Stimulated activated CD8-positive, alpha-beta memory T cell treated with anti-CD3 and anti-CD28 coated beads, Interleukin-2, amount 100 ng/mL, for 1 hour (primary cell): ENCODE results near the gene TXNDC9.
"Not testable (repeated sequence)": the region's sequence is repeated elsewhere in the genome, so short reads cannot be mapped to it uniquely, and the experiment has no call there.

ENCODE experiments used
- DNase-seq, 2 donors: peaks; one replicate each; pipeline ENCODE4 v3.0.0-alpha.2; 2020; ENCODE audit warnings: low read depth in 2 of 2

TXNDC9 gene

GRCh38 chr2:99325384-99325783 is 10.7 kb downstream of the TXNDC9 start:
- DNase-seq = no peak

- DNase-seq = not testable (repeated sequence)
Observed at GRCh38 chr2:99317873-99318200, 18.3 kb downstream of the TXNDC9 start.

DNA sequence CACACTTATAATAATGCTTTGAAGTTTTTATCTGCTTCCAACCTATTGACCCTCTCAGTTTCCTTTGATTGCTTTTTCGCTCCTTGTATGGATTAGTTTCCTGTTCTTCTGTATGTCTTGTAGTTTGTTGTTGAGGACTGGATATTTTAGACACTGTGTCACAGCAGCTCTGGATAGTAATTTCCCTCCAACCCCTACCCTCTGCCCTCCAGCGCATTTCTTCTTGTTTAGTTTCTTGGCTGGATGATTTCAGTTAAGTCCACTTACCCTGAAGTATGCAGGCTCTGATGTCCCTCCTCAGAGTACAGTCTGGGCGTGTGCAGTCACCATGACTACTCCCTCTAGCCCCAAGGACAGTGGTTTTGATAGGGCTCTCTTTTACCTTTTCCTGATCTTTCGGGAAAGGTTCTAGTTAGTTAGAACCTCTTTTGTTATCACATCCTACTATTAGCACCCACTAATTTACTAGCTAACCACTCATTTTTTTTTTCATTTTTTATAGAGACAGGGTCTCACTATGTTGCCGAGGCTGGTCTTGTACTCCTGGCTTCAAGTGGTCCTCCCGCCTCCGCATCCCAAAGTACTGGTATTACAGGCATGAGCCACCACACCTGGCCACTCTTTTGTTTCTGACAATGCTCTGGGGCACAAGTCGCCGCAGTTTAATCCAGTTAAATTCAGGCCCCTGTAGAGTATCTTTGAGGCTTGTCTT is 18.8 kb downstream of the TXNDC9 start:
- DNase-seq = no peak

- not testable (repeated sequence) for DNase-seq
Observed at GRCh38 chr2:99301097-99301496, 35.0 kb downstream of the TXNDC9 start, which contains the start of gene LYG1. Gene LYG1, minus strand, starts transcription at chr2:99301197. Its CDS starts 5,527 bp downstream, at chr2:99295670.

DNA sequence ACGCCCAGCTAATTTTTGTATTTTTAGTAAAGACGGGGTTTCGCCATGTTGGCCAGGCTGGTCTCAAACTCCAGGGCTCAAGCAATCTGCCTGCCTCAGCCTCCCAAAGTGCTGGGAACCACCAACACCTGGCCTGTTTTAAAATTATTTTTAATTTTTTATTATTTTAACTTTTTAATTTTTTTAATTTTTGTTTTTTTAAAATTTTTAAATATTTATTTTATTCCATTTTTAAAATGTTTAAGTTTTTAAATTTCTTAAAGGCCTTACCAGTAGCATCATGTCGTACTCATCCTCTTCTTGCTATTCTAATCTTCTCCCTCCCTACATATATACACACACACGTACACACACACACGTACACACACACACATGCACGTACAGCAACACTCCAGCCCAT is 36.6 kb downstream of the TXNDC9 start:
- no peak for DNase-seq

DNA sequence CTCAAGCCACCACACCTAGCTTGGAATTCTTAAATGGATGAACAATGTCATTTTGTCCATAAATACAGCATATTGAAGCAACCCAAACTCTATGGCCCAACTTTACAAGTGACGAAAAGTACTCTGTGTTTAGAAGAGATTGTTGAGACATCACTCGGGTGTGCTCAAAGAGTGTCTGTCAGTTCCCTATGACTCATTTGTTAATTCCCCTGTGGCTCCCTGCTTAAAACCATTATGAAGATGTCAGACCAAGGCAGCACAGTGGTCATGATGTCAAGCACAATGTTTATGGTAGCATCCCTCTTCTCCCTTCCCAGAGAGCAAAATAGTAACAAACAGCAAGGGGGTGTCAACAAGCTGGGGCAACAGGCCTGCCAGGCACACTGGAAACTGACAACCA is 38.1 kb downstream of the TXNDC9 start:
- DNase-seq = no peak

DNA sequence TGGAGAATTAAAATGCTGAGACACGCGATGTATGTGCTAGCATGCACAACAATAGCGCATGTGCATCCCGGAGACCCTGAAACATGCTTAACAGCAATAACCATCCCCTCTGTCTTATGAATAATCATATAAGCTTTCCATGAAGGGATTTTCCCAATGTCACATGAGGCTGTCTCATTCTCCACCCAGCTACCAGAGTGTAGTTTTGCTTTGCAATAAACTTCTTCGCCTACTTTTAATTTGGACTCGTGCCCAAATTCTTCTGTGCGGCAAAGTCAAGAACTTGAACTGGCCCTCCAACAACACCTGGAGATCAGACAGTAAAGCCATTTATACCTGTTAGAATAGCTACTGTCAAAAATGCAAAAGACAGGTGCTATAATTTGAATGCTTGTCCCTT is 50.6 kb downstream of the TXNDC9 start:
- no peak for DNase-seq

- DNase-seq = no peak
Observed at GRCh38 chr2:99279969-99280695, 56.0 kb downstream of the TXNDC9 start.

- DNase-seq = no peak
Observed at GRCh38 chr2:99278793-99279291, 57.3 kb downstream of the TXNDC9 start.

- not testable (repeated sequence) for DNase-seq
Observed at GRCh38 chr2:99278195-99278765, 57.9 kb downstream of the TXNDC9 start.

DNA sequence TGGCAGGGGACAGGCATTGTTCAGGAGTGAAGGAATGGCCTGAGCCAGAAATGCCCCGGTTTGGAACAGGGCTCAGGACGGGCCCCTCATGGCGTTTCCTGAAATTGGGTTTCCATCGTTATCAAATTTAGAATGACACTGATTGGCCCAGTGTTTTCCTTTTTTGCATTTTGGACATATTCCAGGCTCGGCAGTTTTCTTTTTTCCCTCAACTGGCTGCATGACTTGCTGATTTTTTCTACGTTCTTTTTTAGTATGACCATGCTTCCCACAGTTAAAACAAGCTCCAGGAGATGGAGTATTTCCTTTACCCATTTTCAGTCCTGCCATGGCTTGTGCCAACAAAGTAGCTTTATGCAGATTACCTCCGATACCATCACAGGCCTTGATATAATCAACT is 60.3 kb downstream of the TXNDC9 start:
- DNase-seq = no peak
